Fibroblast of lung (primary cell): ENCODE results near the gene TARM1.

Experiments used
- CTCF ChIP-seq, 2 donors: IDR thresholded peaks in 1 of 2; conservative IDR thresholded peaks in 1 of 2; 1 replicate in 1 of 2; 2 replicates in 1 of 2; pipeline ENCODE4 v1.5.1; 2011 to 2012; ENCODE audit warnings: low read length in 2 of 2, control low read depth in 1 of 2, inconsistent platforms in 1 of 2, low read depth in 1 of 2, mild to moderate bottlenecking in 1 of 2
- EZH2 ChIP-seq: IDR thresholded peaks from 2 replicates; pipeline ENCODE4 v1.5.1; 2012; ENCODE audit warnings: low read length, control low read depth, mild to moderate bottlenecking; ENCODE audit errors: missing control alignments

GRCh38 chr19:54026656-54027055 lies 54.5 kb downstream of the TARM1 start:
- TF ChIP-seq EZH2 = no peak
- TF ChIP-seq CTCF (conservative IDR thresholded peaks at IDR 0.05 in 1 of 2, IDR thresholded peaks at IDR 0.05 in 1 of 2; ENCODE audit: low read depth in 1 of 2, low read length in 2 of 2) = no peak
